LoVo (cell line): ENCODE results near the gene CREB5.
A peak's percentile ranks its signal among the peaks of the same experiment; 100 is the strongest.

Source experiments
- DNase-seq: peaks from one replicate; pipeline ENCODE4 v3.0.0-alpha.2; 2016; ENCODE audit warnings: low spot score

The CREB5 gene

GRCh38 chr7:28407651-28408050 is 4.7 kb upstream of the CREB5 start:
- no peak for DNase-seq

GRCh38 chr7:28408105-28408959 is 4.0 kb upstream of the CREB5 start:
- DNase-seq: no peak

GRCh38 chr7:28408960-28409715 is 3.2 kb upstream of the CREB5 start:
- DNase-seq: peak; percentile 68

- no peak for DNase-seq
These were observed 2.3 kb upstream of the CREB5 start for GRCh38 chr7:28409716-28410627.

- DNase-seq: no peak
These were observed 1.4 kb upstream of the CREB5 start for GRCh38 chr7:28410628-28411531.

- no peak for DNase-seq
These were observed 693 bp downstream of the CREB5 start for GRCh38 chr7:28413011-28413410.

- DNase-seq: no peak
These were observed 2.1 kb downstream of the CREB5 start for GRCh38 chr7:28414453-28414852.

- no peak for DNase-seq
These were observed 5.1 kb downstream of the CREB5 start for GRCh38 chr7:28417321-28417940.

GRCh38 chr7:28418311-28418710 is 6.0 kb downstream of the CREB5 start:
- DNase-seq: no peak

- DNase-seq: no peak
These were observed 6.6 kb downstream of the CREB5 start for GRCh38 chr7:28418966-28419365.

GRCh38 chr7:28419716-28420115 is 7.4 kb downstream of the CREB5 start:
- no peak for DNase-seq

- DNase-seq: no peak
These were observed 10.8 kb downstream of the CREB5 start for GRCh38 chr7:28423112-28423511.

GRCh38 chr7:28423918-28424514 is 11.7 kb downstream of the CREB5 start:
- DNase-seq: no peak

GRCh38 chr7:28425496-28425895 is 13.2 kb downstream of the CREB5 start:
- DNase-seq: no peak

GRCh38 chr7:28427236-28427635 is 14.9 kb downstream of the CREB5 start:
- no peak for DNase-seq

- no peak for DNase-seq
These were observed 18.3 kb downstream of the CREB5 start for GRCh38 chr7:28430616-28431015.

- DNase-seq: no peak
These were observed 19.8 kb downstream of the CREB5 start for GRCh38 chr7:28432105-28432504.

- no peak for DNase-seq
These were observed 20.7 kb downstream of the CREB5 start for GRCh38 chr7:28433039-28433438.

- DNase-seq: no peak
These were observed 21.4 kb downstream of the CREB5 start for GRCh38 chr7:28433699-28434219.

- no peak for DNase-seq
These were observed 22.2 kb downstream of the CREB5 start for GRCh38 chr7:28434510-28434909.
